Muscle of arm (tissue), 12 donors: Measurements from ENCODE around the gene ERC1. TPM values are rescaled to one million over a fixed set of nuclear protein-coding genes. Genes with fewer than 3 reads are reported as not detected.

Experiments used
- DNase-seq: peaks from one replicate; pipeline ENCODE4 v3.0.0-alpha.2; 2013
- polyA plus RNA-seq, 12 donors: library from polyadenylated mRNA; unstranded; fragments of 120-200 nt; gene quantifications; one replicate each; pipeline ENCODE4 v1.2.1, GENCODE V29; 2013; ENCODE audit not compliant: insufficient read length in 12 of 12

ERC1 gene
- polyA plus RNA-seq, 12 donors, result 23.3 to 33.2 (median 25.5) TPM; not detected in 1

- DNase-seq, result peak; percentile 86
These were observed 291.8 kb downstream of the ERC1 start for GRCh38 chr12:1282670-1283315.

GRCh38 chr12:1283316-1283715 is 292.3 kb downstream of the ERC1 start:
- DNase-seq, result no peak

GRCh38 chr12:1284611-1285010 is 293.6 kb downstream of the ERC1 start:
- no peak for DNase-seq

GRCh38 chr12:1287446-1287975 is 296.5 kb downstream of the ERC1 start:
- no peak for DNase-seq

GRCh38 chr12:1288333-1288732 is 297.3 kb downstream of the ERC1 start:
- no peak for DNase-seq

GRCh38 chr12:1289371-1290155 is 298.5 kb downstream of the ERC1 start:
- no peak for DNase-seq

- no peak for DNase-seq
These were observed 299.7 kb downstream of the ERC1 start for GRCh38 chr12:1290716-1291115.

GRCh38 chr12:1291601-1292332 is 300.7 kb downstream of the ERC1 start:
- peak; percentile 93 for DNase-seq

- DNase-seq, result no peak
These were observed 302.9 kb downstream of the ERC1 start for GRCh38 chr12:1293901-1294300.

GRCh38 chr12:1297206-1297605 is 306.2 kb downstream of the ERC1 start:
- no peak for DNase-seq

- no peak for DNase-seq
These were observed 306.7 kb downstream of the ERC1 start for GRCh38 chr12:1297639-1298175.

GRCh38 chr12:1300460-1300859 is 309.4 kb downstream of the ERC1 start:
- DNase-seq, result no peak

- DNase-seq, result no peak
These were observed 311.3 kb downstream of the ERC1 start for GRCh38 chr12:1302201-1302870.

GRCh38 chr12:1305063-1305434 is 314.0 kb downstream of the ERC1 start:
- DNase-seq, result no peak

GRCh38 chr12:1305791-1306500 is 314.9 kb downstream of the ERC1 start:
- no peak for DNase-seq

- DNase-seq, result no peak
These were observed 315.8 kb downstream of the ERC1 start for GRCh38 chr12:1306817-1307216.

- DNase-seq, result no peak
These were observed 316.8 kb downstream of the ERC1 start for GRCh38 chr12:1307796-1308195.

- DNase-seq, result no peak
These were observed 318.6 kb downstream of the ERC1 start for GRCh38 chr12:1309613-1310012.

GRCh38 chr12:1310653-1311052 is 319.6 kb downstream of the ERC1 start:
- DNase-seq, result no peak

- DNase-seq, result no peak
These were observed 320.1 kb downstream of the ERC1 start for GRCh38 chr12:1311145-1311544.

GRCh38 chr12:1313906-1314305 is 322.9 kb downstream of the ERC1 start:
- DNase-seq, result no peak
